Epithelial cell of umbilical artery (primary cell): Measurements from ENCODE around the gene STRADA. TPM values are rescaled to one million over a fixed set of nuclear protein-coding genes. Genes with fewer than 3 reads are reported as not detected.

Experiments used
- total RNA-seq: library from RNA; depleted of rRNA; stranded (reverse); fragments of >200 nt; gene quantifications from 2 replicates; pipeline ENCODE4 v1.2.3, GENCODE V29; 2014

STRADA gene
- total RNA-seq = 11.7 and 25.4 TPM in 2 replicates

GRCh38 chr17:63741408-63742173 is at the start of gene STRADA:
Gene STRADA, minus strand, starts transcription at chr17:63741799. Its CDS starts 13,430 bp downstream, at chr17:63728369.

GRCh38 chr17:63774141-63774968 is 32.8 kb upstream of the STRADA start, which contains the start of gene DDX42:
Gene DDX42, plus strand, starts transcription at chr17:63774170. Its CDS starts 12,880 bp downstream, at chr17:63787050.

GRCh38 chr17:63773272-63774140 is 31.9 kb upstream of the STRADA start, which contains the start of gene CCDC47:
Gene CCDC47, minus strand, starts transcription at chr17:63773597. Its CDS starts 7,422 bp downstream, at chr17:63766175.

GRCh38 chr17:63699638-63700527 is 41.7 kb downstream of the STRADA start, which contains the start of gene LIMD2:
Gene LIMD2, minus strand, starts transcription at chr17:63700125. Its CDS starts 827 bp downstream, at chr17:63699298.

Other genes starting within 250 kb of the STRADA start
- gene KCNH6, start 218.4 kb downstream of the STRADA start, total RNA-seq = under 0.01 TPM in 1 of 2 replicates, not detected in the other
- 15.3 and 20.5 TPM in 2 replicates for gene DCAF7, start 191.3 kb downstream of the STRADA start, total RNA-seq
- 25.4 and 27.0 TPM in 2 replicates for gene TACO1, start 140.9 kb downstream of the STRADA start, total RNA-seq
- 70.2 and 84.3 TPM in 2 replicates for gene MAP3K3, start 119.4 kb downstream of the STRADA start, total RNA-seq
- gene LIMD2, start 41.7 kb downstream of the STRADA start, total RNA-seq = 28.3 and 28.4 TPM in 2 replicates
- 86.4 and 114 TPM in 2 replicates for gene CCDC47, start 31.8 kb upstream of the STRADA start, total RNA-seq
- gene DDX42, start 32.4 kb upstream of the STRADA start, total RNA-seq = 64.6 and 65.4 TPM in 2 replicates
- gene PSMC5, start 85.6 kb upstream of the STRADA start, total RNA-seq = 94.2 and 101 TPM in 2 replicates
- 60.3 and 94.8 TPM in 2 replicates for gene FTSJ3, start 85.9 kb upstream of the STRADA start, total RNA-seq
- 64.1 and 83.2 TPM in 2 replicates for gene SMARCD2, start 100.9 kb upstream of the STRADA start, total RNA-seq
- not detected in 2 replicates for gene CSH2, start 131.9 kb upstream of the STRADA start, total RNA-seq
- not detected in 2 replicates for gene GH2, start 140.1 kb upstream of the STRADA start, total RNA-seq
- not detected in 2 replicates for gene CSH1, start 154.8 kb upstream of the STRADA start, total RNA-seq
- not detected in 2 replicates for gene CSHL1, start 169.5 kb upstream of the STRADA start, total RNA-seq
- not detected in 2 replicates for gene GH1, start 177.0 kb upstream of the STRADA start, total RNA-seq
- gene CD79B, start 190.5 kb upstream of the STRADA start, total RNA-seq = 0.65 and 2.0 TPM in 2 replicates
- gene SCN4A, start 231.1 kb upstream of the STRADA start, total RNA-seq = under 0.01 TPM in 1 of 2 replicates, not detected in the other